Stomach smooth muscle (tissue), 2 donors: ENCODE results near the gene LTBP1.

ENCODE experiments used
- H3K27ac ChIP-seq: one replicate; pipeline ENCODE4 v1.7.0; 2013; ENCODE audit warnings: mild to moderate bottlenecking, low read length, inconsistent platforms
- H3K27me3 ChIP-seq, 2 donors: one replicate each; pipeline ENCODE4 v1.7.0; 2013; ENCODE audit warnings: low read length in 2 of 2; ENCODE audit not compliant: insufficient read depth in 2 of 2, control insufficient read depth in 1 of 2
- H3K36me3 ChIP-seq, 2 donors: one replicate each; pipeline ENCODE4 v1.7.0; 2013; ENCODE audit warnings: low read length in 2 of 2; ENCODE audit not compliant: control insufficient read depth in 2 of 2, insufficient read depth in 2 of 2
- H3K4me1 ChIP-seq: one replicate; pipeline ENCODE4 v1.7.0; 2013; ENCODE audit warnings: low read length; ENCODE audit not compliant: control insufficient read depth, insufficient read depth
- H3K4me3 ChIP-seq, 2 donors: one replicate each; pipeline ENCODE4 v1.7.0; 2013; ENCODE audit warnings: low read length in 2 of 2
- H3K9ac ChIP-seq, 2 donors: one replicate each; pipeline ENCODE4 v1.7.0; 2013; ENCODE audit warnings: low read length in 2 of 2, mild to moderate bottlenecking in 1 of 2
- H3K9me3 ChIP-seq, 2 donors: one replicate each; pipeline ENCODE4 v1.7.0; 2013; ENCODE audit warnings: low read length in 2 of 2; ENCODE audit not compliant: control insufficient read depth in 2 of 2
- donor health status: healthy.
- donor health status: Pancreatic carcinoma.

The LTBP1 gene

DNA sequence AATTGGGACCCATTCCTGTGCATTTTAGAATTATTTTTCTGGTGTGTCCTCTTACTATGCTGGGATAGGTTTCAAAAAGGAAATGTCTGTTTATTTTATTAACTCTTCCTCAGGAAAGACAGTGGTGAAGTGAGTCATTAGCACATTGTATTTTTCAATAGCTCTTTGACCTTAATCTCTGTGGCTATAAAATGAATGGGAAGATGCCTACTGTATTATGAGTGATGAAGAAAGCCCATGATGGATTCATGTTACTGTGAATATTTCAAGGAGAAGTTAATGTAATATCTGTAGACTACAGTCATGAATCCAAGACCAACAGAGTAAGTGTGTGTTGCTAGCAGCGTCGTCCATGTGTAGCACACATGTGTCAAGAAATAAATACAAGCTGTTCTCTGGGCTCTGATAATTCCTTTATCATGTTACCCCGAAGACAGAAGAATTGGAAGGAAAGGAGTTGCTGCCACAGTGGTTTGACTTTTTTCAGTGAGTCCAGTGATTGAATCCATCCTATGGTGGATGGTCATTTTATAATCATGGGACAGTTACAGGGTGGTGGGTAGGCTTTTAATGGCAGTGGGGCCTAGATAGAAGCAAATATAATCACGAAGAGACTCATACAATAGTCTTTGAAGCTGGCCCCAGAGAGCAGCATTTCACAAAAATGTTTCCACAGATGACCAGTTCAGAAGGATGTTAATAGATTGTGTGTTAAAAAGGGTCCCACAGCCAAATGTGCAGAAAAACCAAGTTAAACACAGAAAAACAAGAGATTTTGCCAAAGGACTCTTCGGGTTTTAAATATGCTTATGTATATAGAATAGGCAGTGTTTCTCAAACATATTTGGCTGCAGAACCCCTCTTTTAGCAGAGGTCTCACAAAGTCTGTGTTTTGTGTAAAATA is 290.0 kb downstream of the LTBP1 start:
- no peak overlapping the region for H3K27ac ChIP-seq
- no peaks in the 10 kb centered on the region for H3K36me3 ChIP-seq
- no peak overlapping the region for H3K9ac ChIP-seq
- no peaks in the 10 kb centered on the region for H3K9me3 ChIP-seq
- no peaks in the 10 kb centered on the region for H3K27me3 ChIP-seq
- H3K4me1 ChIP-seq = no peaks in the 10 kb centered on the region
- H3K4me3 ChIP-seq = no peak overlapping the region

DNA sequence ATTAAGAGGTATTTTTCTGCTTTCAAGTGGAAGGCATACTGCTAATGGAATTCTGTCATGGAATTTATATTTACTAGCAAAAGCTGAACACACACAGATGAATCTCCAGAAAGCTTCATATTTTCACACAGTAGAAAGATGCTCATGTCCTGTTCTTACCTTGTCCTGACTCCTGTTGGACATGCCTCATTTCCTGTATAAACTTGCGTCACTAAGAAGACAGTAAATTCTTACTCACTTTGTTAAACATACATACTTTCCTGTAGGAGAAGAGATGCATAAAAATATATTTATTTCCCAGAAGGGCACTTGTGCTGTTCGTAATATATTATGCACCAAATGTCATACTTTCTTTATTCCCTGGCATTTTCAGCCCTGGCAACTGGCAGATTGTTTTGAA is 291.4 kb downstream of the LTBP1 start:
- Histone ChIP-seq H3K4me3 (no peak overlapping the region), H3K36me3 (no peaks in the 10 kb centered on the region), H3K27ac (no peak overlapping the region), H3K9ac (no peak overlapping the region), H3K4me1 (no peaks in the 10 kb centered on the region), H3K27me3 (no peaks in the 10 kb centered on the region), H3K9me3 (no peaks in the 10 kb centered on the region)

DNA sequence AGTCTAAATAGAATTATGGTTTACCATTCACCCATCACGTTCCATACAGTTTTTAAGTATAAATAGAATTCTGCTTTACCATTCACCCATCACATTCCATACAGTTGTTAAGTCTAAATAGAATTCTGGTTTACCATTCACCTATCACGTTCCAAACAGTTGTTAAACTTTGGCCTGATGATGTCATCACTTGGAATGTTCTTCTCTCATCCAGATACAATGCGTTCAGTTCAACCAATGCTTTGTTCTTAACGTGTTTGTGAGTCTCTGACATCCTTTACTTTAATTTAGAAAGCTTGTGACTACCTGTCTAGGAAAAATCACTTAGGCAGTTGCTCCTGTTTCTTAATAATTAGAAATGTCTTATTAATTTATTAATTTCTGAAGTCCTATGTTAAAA is 293.4 kb downstream of the LTBP1 start:
- H3K4me1 ChIP-seq = no peaks in the 10 kb centered on the region
- no peaks in the 10 kb centered on the region for H3K36me3 ChIP-seq
- H3K27ac ChIP-seq = no peak overlapping the region
- H3K9ac ChIP-seq = no peak overlapping the region
- H3K4me3 ChIP-seq = no peak overlapping the region
- no peaks in the 10 kb centered on the region for H3K27me3 ChIP-seq
- H3K9me3 ChIP-seq = no peaks in the 10 kb centered on the region

DNA sequence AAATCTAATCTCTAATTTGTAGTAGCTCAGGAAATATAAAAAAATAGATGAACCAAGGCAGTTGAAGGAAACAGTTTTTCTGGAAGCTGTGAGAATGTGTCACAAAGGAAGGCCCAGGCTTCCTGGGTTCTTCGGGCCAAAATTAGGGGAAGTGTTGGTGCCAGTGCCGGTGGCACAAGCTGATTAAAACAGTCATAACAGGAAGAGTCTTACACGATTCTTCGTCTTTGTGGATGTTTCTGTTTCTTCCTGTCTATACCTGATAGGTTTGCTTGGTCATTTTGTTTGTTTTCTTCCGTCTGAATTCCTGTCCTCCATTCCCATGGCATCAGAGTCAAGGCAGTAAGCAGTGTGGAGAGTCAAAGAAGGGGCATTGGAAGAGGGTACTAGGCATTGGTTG is 294.3 kb downstream of the LTBP1 start:
- no peak overlapping the region for H3K27ac ChIP-seq
- no peak overlapping the region for H3K9ac ChIP-seq
- no peak overlapping the region for H3K4me3 ChIP-seq
- H3K9me3 ChIP-seq = no peaks in the 10 kb centered on the region
- no peaks in the 10 kb centered on the region for H3K4me1 ChIP-seq
- H3K36me3 ChIP-seq = no peaks in the 10 kb centered on the region
- no peaks in the 10 kb centered on the region for H3K27me3 ChIP-seq

DNA sequence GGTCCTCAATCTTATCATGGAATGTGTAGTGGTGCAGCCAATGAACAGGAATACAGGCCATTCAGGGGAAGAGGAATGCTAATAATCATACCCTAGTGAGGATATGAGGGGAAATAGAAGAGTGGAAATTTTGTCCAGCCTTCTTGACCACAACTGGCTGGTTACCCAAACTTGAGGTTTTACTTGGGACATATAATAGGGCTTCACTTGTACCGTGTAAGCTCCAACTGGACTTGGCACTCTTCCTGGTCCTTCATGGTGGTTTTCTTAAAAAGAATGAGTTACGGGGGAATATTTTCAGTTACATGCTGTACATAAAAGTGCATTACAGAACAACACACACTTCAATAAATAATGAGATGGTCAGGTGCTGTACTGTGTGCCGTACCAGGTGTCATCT is 294.8 kb downstream of the LTBP1 start:
- no peaks in the 10 kb centered on the region for H3K27me3 ChIP-seq
- no peaks in the 10 kb centered on the region for H3K4me1 ChIP-seq

GRCh38 chr2:33242845-33243244 is 296.1 kb downstream of the LTBP1 start:
- Histone ChIP-seq H3K4me3 (no peak overlapping the region), H3K4me1 (no peaks in the 10 kb centered on the region), H3K36me3 (peaks cover 0 to 3% of the 10 kb centered on the region in 2 donors), H3K9me3 (no peaks in the 10 kb centered on the region), H3K27ac (no peak overlapping the region), H3K27me3 (no peaks in the 10 kb centered on the region), H3K9ac (no peak overlapping the region)

More for the DNA sequence above, 294.8 kb downstream of the LTBP1 start:
- Histone ChIP-seq H3K36me3 (peaks cover 0 to 3% of the 10 kb centered on the region in 2 donors), H3K4me3 (no peak overlapping the region), H3K9ac (no peak overlapping the region), H3K9me3 (no peaks in the 10 kb centered on the region), H3K27ac (no peak overlapping the region)

DNA sequence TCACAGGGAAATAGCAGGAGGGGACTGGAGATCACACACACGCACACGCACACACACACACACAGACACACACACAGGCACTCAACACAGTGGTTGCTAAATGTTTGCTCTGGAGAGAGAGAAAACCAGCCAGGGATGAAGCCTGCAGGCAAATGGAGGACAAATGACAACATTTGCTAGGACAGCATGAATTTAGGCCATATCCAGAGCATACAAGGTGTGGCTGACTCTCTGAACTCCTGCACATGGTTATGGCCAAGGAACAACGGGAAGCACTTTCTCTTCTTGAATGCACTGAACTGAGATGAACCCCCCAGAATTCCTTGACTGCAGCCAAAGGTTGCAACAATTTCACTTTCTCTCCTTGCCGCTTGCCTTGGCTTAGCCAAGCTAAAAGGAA is 299.7 kb downstream of the LTBP1 start:
- H3K27ac ChIP-seq = peak overlapping the region; percentile 32
- no peak overlapping the region for H3K4me3 ChIP-seq

DNA sequence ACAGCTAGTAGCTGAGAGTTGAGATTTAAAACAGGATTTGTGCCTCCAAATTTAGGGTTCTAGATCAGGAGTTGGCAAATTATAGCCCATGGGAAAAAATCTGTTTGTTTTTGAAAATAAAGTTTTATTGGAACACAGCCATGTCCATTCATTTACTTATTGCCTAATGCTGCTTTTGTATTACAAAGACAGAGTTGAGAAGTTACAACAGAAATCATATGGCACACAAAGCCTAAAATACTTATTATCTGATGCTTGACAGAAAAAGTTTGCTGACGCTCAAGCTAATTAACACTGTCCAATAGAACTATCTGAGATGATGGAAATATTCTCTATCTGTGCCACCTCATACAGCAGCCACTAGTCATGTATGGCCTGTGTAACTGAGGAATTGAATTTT is 300.6 kb downstream of the LTBP1 start:
- Histone ChIP-seq H3K27me3 (no peaks in the 10 kb centered on the region), H3K9ac (no peak overlapping the region), H3K4me1 (no peaks in the 10 kb centered on the region), H3K4me3 (no peak overlapping the region), H3K36me3 (peaks cover 5 to 13% of the 10 kb centered on the region in 2 donors), H3K9me3 (no peaks in the 10 kb centered on the region), H3K27ac (no peak overlapping the region)

More for the DNA sequence above, 299.7 kb downstream of the LTBP1 start:
- no peaks in the 10 kb centered on the region for H3K4me1 ChIP-seq
- no peaks in the 10 kb centered on the region for H3K27me3 ChIP-seq
- H3K9me3 ChIP-seq = no peaks in the 10 kb centered on the region
- no peak overlapping the region for H3K9ac ChIP-seq
- H3K36me3 ChIP-seq = peaks cover 5 to 12% of the 10 kb centered on the region in 2 donors

DNA sequence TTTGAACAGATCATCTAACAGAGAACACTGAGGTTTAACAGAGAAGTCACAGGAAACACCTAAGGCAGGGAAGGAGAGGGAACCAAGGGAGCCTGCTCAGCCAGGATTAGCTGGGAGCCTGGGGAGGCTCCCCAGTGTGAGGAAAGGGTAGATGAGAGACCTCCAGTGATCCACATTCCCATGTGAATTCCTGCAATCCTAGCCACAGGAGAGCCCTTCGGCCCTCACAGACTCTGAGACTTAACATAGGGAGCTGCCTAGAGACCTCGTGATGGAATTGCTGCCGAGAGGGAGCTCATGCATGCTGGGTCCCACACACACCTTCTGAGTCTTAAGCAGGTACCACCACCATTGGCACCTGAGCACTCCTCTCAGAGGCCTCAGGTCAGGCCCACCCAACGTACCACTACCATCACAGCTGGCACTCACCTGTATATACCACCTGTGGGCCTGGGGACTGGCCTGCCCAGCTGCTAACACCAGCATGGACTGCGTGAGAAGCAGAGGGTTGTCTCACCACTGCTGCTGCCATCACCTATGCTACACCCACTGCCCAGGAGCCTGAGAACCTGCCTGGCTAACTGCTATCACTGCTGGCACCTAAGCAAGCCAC is 303.8 kb downstream of the LTBP1 start:
- Histone ChIP-seq H3K4me1 (no peaks in the 10 kb centered on the region), H3K9me3 (no peaks in the 10 kb centered on the region), H3K27ac (no peak overlapping the region), H3K4me3 (no peak overlapping the region), H3K36me3 (peaks cover 11 to 20% of the 10 kb centered on the region in 2 donors), H3K27me3 (no peaks in the 10 kb centered on the region), H3K9ac (no peak overlapping the region)

DNA sequence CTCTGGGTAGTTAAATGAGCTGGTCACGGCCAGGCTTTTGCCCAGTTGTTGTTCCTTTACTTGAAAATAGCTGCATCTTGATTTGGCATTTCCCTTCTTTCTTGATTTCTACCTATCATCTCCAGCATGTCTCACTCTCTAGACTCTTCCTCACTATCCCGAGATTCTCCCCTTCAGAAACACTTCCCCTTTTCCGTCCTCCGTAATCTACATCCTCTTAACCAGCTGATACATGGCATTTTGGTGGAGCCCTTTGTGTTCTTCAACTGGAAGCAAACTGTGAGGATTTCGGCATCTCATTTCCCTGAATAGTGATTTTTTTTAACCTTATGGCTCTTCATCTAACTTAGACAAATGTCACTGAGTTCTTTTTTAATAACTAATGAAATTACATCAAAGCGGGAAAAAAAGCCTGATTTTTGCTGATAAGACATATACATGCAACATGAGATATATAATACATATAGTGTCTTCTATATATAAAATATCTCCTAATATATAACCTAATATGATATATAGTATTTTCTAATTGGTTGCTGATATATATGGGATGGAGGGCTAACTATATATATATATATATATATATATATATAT is 309.5 kb downstream of the LTBP1 start:
- Histone ChIP-seq H3K27me3 (no peaks in the 10 kb centered on the region), H3K27ac (no peak overlapping the region), H3K4me1 (no peaks in the 10 kb centered on the region), H3K36me3 (peaks cover 14 to 16% of the 10 kb centered on the region in 2 donors), H3K9ac (no peak overlapping the region), H3K4me3 (no peak overlapping the region), H3K9me3 (no peaks in the 10 kb centered on the region)
